Stimulated activated CD8-positive, alpha-beta memory T cell treated with anti-CD3 and anti-CD28 coated beads, Interleukin-15, amount 100 ng/mL, for 48 hours (primary cell): ENCODE results near the gene ZSWIM2.
"Not testable (repeated sequence)": the region's sequence is repeated elsewhere in the genome, so short reads cannot be mapped to it uniquely, and the experiment has no call there.

Source experiments
- DNase-seq, 2 donors: peaks; one replicate each; pipeline ENCODE4 v3.0.0-alpha.2; 2020; ENCODE audit warnings: low read depth in 2 of 2

Gene ZSWIM2

GRCh38 chr2:186841940-186842339 lies 7.0 kb downstream of the ZSWIM2 start:
- no peak for DNase-seq

- no peak for DNase-seq
These were observed 13.3 kb downstream of the ZSWIM2 start for GRCh38 chr2:186835628-186836027.

GRCh38 chr2:186827862-186828492 lies 21.0 kb downstream of the ZSWIM2 start:
- DNase-seq, result no peak

- no peak for DNase-seq
These were observed 21.6 kb downstream of the ZSWIM2 start for GRCh38 chr2:186827411-186827810.

- no peak for DNase-seq
These were observed 26.6 kb downstream of the ZSWIM2 start for GRCh38 chr2:186822323-186822722.

GRCh38 chr2:186820303-186820702 lies 28.7 kb downstream of the ZSWIM2 start:
- DNase-seq, result no peak

- not testable (repeated sequence) for DNase-seq
These were observed 37.2 kb downstream of the ZSWIM2 start for GRCh38 chr2:186811760-186812159.

DNA sequence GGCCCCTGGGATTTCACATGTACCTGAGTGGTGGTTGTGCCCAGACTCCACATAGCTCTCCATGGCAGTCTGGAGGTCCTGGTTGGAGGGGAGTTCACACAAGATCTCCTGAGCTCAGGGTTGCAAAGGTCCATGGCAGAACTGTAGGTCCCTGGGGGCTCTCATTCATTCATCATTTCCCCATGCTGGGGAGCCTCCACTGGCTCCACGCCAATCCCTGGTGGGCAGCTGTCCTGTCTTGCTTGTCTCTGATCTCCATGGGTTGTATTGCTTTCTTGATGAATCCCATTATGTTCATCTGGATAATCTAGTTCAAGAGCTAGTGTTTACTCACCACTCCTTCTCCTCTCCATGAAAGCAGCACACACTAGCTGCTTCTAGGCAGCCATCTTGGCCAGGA lies 42.4 kb downstream of the ZSWIM2 start:
- DNase-seq, result no peak

GRCh38 chr2:186798604-186799003 lies 50.4 kb downstream of the ZSWIM2 start:
- DNase-seq, result not testable (repeated sequence)

- DNase-seq, result no peak
These were observed 64.0 kb downstream of the ZSWIM2 start for GRCh38 chr2:186784930-186785329.

DNA sequence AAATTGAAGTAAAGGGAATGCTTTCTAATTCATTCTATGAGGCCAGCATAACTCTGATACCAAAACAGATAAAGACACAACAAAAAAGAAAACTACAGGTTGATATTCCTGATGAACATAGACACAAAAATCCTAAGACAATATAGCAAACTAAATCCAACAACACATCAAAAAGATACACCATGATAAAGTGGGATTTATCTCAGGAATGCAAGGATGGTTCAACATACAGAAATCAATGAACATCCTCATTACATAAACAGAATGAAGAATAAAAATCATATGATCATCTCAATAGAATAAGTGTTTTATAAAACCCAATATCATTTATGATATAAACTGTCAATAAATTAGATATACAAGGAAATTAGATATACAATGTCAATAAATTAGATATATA lies 65.7 kb downstream of the ZSWIM2 start:
- DNase-seq, result no peak

GRCh38 chr2:186780701-186781316 lies 68.2 kb downstream of the ZSWIM2 start:
- DNase-seq, result no peak
